ENCODE results near the gene ZSWIM4.
"Not testable (repeated sequence)": the region's sequence is repeated elsewhere in the genome, so short reads cannot be mapped to it uniquely, and the experiment has no call there.

DNA sequence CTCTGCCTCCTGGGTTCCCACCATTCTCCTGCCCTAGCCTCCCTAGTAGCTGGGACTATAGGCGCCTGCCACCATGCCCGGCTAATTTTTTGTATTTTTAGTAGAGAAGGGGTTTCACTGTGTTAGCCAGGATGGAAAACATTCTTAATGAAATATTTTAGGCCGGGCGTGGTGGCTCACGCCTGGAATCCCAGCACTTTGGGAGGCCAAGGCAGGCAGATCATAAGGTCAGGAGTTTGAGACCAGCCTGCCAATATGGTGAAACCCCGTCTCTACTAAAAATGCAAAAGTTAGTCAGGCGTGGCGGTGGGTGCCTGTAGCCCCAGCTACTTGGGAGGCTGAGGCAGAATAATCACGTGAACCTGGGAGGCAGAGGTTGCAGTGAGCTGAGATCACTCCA, 1.9 kb upstream of the ZSWIM4 start:
- not testable (repeated sequence) for TF ChIP-seq CTCF, EP300, POLR2A (IDR thresholded peaks at IDR 0.05)

Measured in ovary (tissue), 3 donors.